ENCODE measurements around the gene RXRA.

RXRA gene

DNA sequence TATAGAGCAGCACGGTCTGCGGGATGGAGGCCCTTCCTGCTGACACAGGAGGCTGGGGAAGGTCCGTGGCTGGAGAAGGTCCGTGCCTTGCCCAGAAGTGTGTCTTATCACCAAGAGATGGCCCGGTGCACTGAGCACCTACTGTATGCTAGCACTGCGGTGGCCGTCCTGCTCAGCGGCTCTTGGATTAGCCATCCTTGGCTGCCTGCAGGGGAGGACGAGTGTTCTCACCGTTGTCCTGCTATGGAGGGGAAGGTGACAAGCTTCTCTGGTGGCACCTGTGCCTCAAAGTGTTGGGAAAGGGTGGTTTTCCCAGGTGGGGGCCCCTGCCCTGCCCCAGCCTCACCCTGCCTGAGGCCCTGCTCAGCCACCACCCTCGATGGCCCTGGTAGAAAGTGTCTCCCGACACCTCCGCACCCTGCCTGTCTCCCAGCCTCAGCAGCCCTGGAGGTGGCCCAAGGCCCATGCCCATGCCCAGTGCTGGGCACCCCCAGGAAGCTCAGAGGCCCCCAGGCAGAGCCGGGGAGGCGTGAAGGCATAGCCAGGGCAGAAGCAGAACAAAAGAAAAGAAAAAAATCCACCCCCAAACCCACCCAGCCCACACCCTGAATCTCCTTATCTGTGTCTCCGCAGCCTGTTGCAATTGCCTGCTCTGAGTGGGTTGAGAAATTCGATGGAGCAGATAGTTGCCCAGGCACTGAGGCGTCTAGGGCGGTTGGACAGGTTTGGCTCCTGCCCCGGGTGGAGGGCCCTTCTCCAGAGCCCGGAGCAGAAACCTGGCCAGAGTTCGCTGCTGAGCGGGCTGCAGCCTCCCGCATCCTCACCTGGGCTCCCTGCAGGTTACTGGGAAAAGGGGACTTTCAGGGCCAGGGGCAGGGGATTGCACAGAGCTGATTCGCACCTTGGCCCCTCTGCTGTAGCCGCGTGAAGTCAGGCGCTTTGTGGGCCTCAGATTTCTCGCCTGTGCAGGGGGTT is 30.5 kb downstream of the RXRA start:
- no peaks in the 10 kb centered on the region for H3K36me3 ChIP-seq (ENCODE audit: control insufficient read depth, insufficient read depth, low read length)
- no peak overlapping the region for H3K4me3 ChIP-seq (ENCODE audit: low read depth, low read length)
- H3K4me1 ChIP-seq (ENCODE audit: control insufficient read depth, insufficient read depth, low read length), result no peaks in the 10 kb centered on the region
- no peaks in the 10 kb centered on the region for H3K27me3 ChIP-seq (ENCODE audit: control insufficient read depth, insufficient read depth, low read length)
- no peak overlapping the region for H3K9ac ChIP-seq (ENCODE audit: low read depth, low read length)
- H3K9me3 ChIP-seq (ENCODE audit: control insufficient read depth, insufficient read depth, low read length), result no peaks in the 10 kb centered on the region

- Histone ChIP-seq H3K4me1 (ENCODE audit: control insufficient read depth, insufficient read depth, low read length) (no peaks in the 10 kb centered on the region), H3K27me3 (ENCODE audit: control insufficient read depth, insufficient read depth, low read length) (no peaks in the 10 kb centered on the region), H3K4me3 (ENCODE audit: low read depth, low read length) (no peak overlapping the region), H3K9me3 (ENCODE audit: control insufficient read depth, insufficient read depth, low read length) (no peaks in the 10 kb centered on the region), H3K36me3 (ENCODE audit: control insufficient read depth, insufficient read depth, low read length) (no peaks in the 10 kb centered on the region), H3K9ac (ENCODE audit: low read depth, low read length) (no peak overlapping the region)
Observed at GRCh38 chr9:134357631-134358025, 31.4 kb downstream of the RXRA start.

DNA sequence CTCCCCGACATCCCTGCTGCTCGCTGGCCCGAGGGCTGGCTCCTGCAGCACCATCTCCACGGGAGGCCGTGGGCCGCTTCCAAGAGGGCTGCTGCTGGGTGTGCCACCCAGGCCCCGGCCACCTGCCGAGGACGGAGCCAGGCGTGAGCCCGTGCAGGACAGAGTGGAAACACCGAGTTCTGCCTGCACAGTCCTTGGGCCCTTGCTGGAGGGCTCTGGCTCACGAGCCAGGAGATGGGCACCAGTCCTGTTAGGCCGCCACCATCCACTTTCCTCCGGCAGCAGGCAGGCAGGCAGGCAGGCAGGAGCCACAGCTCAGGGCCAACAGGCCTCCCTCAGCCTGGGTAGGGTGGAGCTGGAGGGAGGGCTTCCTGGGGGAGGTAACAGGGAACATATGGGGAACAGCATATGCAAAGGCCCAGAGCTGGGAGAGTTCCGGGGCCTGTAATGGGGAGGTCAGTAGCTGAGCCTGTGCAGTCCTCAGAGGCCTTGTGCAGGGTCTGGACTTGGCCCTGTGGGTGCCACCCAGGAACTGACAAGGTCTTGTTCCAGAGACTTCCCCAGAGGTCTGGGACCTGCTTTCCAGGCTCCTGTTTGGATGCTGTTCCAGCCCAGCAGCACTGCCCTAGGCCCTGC is 31.9 kb downstream of the RXRA start:
- Histone ChIP-seq H3K4me1 (ENCODE audit: control insufficient read depth, insufficient read depth, low read length) (no peaks in the 10 kb centered on the region), H3K27me3 (ENCODE audit: control insufficient read depth, insufficient read depth, low read length) (no peaks in the 10 kb centered on the region), H3K9ac (ENCODE audit: low read depth, low read length) (no peak overlapping the region)

GRCh38 chr9:134358662-134359319 is 32.5 kb downstream of the RXRA start:
- H3K27me3 ChIP-seq (ENCODE audit: control insufficient read depth, insufficient read depth, low read length), result no peaks in the 10 kb centered on the region
- H3K9ac ChIP-seq (ENCODE audit: low read depth, low read length), result no peak overlapping the region
- H3K4me3 ChIP-seq (ENCODE audit: low read depth, low read length), result no peak overlapping the region
- no peaks in the 10 kb centered on the region for H3K36me3 ChIP-seq (ENCODE audit: control insufficient read depth, insufficient read depth, low read length)
- H3K9me3 ChIP-seq (ENCODE audit: control insufficient read depth, insufficient read depth, low read length), result no peaks in the 10 kb centered on the region
- no peaks in the 10 kb centered on the region for H3K4me1 ChIP-seq (ENCODE audit: control insufficient read depth, insufficient read depth, low read length)

More for the DNA sequence above, 31.9 kb downstream of the RXRA start:
- Histone ChIP-seq H3K4me3 (ENCODE audit: low read depth, low read length) (no peak overlapping the region), H3K9me3 (ENCODE audit: control insufficient read depth, insufficient read depth, low read length) (no peaks in the 10 kb centered on the region), H3K36me3 (ENCODE audit: control insufficient read depth, insufficient read depth, low read length) (no peaks in the 10 kb centered on the region)

DNA sequence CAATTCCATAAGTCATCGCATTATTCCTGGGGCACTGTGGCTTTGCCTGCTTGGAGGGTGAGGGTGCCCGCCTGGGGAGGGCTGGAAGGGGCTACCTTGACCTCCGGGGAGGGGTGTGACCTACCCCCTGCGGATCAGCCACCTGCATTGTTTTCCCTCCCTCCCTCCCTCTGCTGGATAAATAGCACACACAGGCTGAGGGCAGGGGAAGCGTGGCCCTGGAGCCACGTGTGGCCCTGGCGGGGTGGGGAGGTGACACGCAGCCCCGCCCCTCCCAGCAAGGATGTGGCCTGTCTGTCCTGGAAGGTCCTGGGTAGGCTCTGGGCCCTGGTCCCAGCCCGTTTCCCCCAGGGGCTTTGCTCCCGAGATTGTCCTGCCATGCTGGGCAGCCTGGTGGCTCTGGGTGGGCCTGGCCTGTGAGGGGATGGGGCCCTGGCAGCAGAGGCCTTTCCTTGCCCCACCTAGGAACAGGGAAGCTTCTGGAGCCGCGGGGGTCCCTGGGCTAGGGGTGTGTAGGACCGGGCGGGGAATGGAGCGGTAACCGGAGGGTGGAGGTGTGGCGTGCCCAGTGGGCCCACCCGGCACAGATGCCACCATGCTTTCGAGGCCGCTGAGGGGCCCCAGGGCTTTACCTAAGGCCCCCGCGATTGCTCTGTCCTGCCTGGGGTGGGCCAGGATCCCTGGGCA is 33.4 kb downstream of the RXRA start:
- H3K36me3 ChIP-seq (ENCODE audit: control insufficient read depth, insufficient read depth, low read length), result no peaks in the 10 kb centered on the region
- H3K4me3 ChIP-seq (ENCODE audit: low read depth, low read length), result no peak overlapping the region
- no peaks in the 10 kb centered on the region for H3K27me3 ChIP-seq (ENCODE audit: control insufficient read depth, insufficient read depth, low read length)
- H3K9me3 ChIP-seq (ENCODE audit: control insufficient read depth, insufficient read depth, low read length), result no peaks in the 10 kb centered on the region
- H3K9ac ChIP-seq (ENCODE audit: low read depth, low read length), result no peak overlapping the region
- H3K4me1 ChIP-seq (ENCODE audit: control insufficient read depth, insufficient read depth, low read length), result no peaks in the 10 kb centered on the region

- no peak overlapping the region for H3K4me3 ChIP-seq (ENCODE audit: low read depth, low read length)
- no peak overlapping the region for H3K9ac ChIP-seq (ENCODE audit: low read depth, low read length)
- H3K4me1 ChIP-seq (ENCODE audit: control insufficient read depth, insufficient read depth, low read length), result no peaks in the 10 kb centered on the region
- no peaks in the 10 kb centered on the region for H3K36me3 ChIP-seq (ENCODE audit: control insufficient read depth, insufficient read depth, low read length)
- H3K9me3 ChIP-seq (ENCODE audit: control insufficient read depth, insufficient read depth, low read length), result no peaks in the 10 kb centered on the region
- no peaks in the 10 kb centered on the region for H3K27me3 ChIP-seq (ENCODE audit: control insufficient read depth, insufficient read depth, low read length)
Observed at GRCh38 chr9:134360180-134360759, 34.0 kb downstream of the RXRA start.

- Histone ChIP-seq H3K27me3 (ENCODE audit: control insufficient read depth, insufficient read depth, low read length) (no peaks in the 10 kb centered on the region), H3K9ac (ENCODE audit: low read depth, low read length) (no peak overlapping the region), H3K36me3 (ENCODE audit: control insufficient read depth, insufficient read depth, low read length) (no peaks in the 10 kb centered on the region), H3K9me3 (ENCODE audit: control insufficient read depth, insufficient read depth, low read length) (no peaks in the 10 kb centered on the region), H3K4me1 (ENCODE audit: control insufficient read depth, insufficient read depth, low read length) (no peaks in the 10 kb centered on the region), H3K4me3 (ENCODE audit: low read depth, low read length) (no peak overlapping the region)
Observed at GRCh38 chr9:134360897-134361296, 34.6 kb downstream of the RXRA start.

GRCh38 chr9:134361426-134361825 is 35.2 kb downstream of the RXRA start:
- Histone ChIP-seq H3K4me3 (ENCODE audit: low read depth, low read length) (no peak overlapping the region), H3K9ac (ENCODE audit: low read depth, low read length) (no peak overlapping the region), H3K36me3 (ENCODE audit: control insufficient read depth, insufficient read depth, low read length) (no peaks in the 10 kb centered on the region), H3K27me3 (ENCODE audit: control insufficient read depth, insufficient read depth, low read length) (no peaks in the 10 kb centered on the region), H3K9me3 (ENCODE audit: control insufficient read depth, insufficient read depth, low read length) (no peaks in the 10 kb centered on the region), H3K4me1 (ENCODE audit: control insufficient read depth, insufficient read depth, low read length) (no peaks in the 10 kb centered on the region)

DNA sequence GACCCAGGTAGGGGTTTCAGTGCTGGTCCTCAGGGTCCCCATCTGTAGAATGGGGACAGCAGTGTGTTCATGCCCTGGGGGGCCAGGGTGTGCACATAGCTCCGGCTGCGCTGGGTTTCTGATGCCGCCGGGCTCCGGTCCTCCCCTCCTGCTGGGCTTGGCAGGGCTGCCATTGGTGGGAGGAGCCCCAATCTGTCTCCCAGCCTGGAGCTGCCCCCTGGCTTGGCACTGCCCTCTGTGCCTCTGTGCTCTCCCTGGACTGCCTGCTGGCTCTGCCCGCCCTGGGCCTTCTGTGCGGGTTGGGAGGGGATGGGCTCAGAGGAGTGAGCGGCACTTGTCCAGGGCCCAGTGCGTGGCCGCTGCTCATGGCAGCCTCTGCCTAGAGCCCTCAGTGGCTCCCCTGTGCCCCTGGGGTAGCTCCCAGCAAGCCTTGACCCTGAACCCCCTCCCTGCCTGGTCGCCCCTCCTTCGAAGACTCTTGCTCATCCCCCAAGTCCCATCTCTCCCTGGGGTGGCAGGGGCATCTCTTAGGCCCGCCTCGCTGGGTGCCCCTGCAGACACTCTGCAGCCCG is 35.7 kb downstream of the RXRA start:
- H3K4me1 ChIP-seq (ENCODE audit: control insufficient read depth, insufficient read depth, low read length), result no peaks in the 10 kb centered on the region
- no peak overlapping the region for H3K9ac ChIP-seq (ENCODE audit: low read depth, low read length)
- H3K9me3 ChIP-seq (ENCODE audit: control insufficient read depth, insufficient read depth, low read length), result no peaks in the 10 kb centered on the region
- H3K4me3 ChIP-seq (ENCODE audit: low read depth, low read length), result no peak overlapping the region
- no peaks in the 10 kb centered on the region for H3K36me3 ChIP-seq (ENCODE audit: control insufficient read depth, insufficient read depth, low read length)
- no peaks in the 10 kb centered on the region for H3K27me3 ChIP-seq (ENCODE audit: control insufficient read depth, insufficient read depth, low read length)

DNA sequence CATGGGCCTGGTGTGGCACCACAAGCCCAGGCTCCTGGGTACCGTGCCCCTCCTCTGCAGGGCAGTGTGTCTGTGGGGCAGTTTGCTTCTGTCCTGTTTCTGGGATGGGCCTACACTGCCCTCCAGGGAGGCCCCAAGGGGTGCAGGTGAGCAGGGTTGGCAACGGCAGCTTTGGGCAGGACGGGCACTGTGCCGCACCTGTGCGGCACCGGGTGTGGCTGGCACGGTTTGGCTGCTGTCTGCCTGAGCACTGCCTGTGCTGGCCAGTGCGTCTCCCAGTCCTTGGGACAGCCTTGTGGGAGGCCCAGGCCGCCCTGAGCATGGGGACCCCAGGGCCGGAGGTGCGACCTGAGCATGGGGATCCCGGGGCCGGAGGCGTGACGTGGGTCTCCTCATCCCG is 37.2 kb downstream of the RXRA start:
- Histone ChIP-seq H3K9me3 (ENCODE audit: control insufficient read depth, insufficient read depth, low read length) (no peaks in the 10 kb centered on the region), H3K36me3 (ENCODE audit: control insufficient read depth, insufficient read depth, low read length) (no peaks in the 10 kb centered on the region)

More for the DNA sequence above, 37.2 kb downstream of the RXRA start:
- Histone ChIP-seq H3K4me3 (ENCODE audit: low read depth, low read length) (no peak overlapping the region), H3K4me1 (ENCODE audit: control insufficient read depth, insufficient read depth, low read length) (no peaks in the 10 kb centered on the region), H3K9ac (ENCODE audit: low read depth, low read length) (no peak overlapping the region), H3K27me3 (ENCODE audit: control insufficient read depth, insufficient read depth, low read length) (no peaks in the 10 kb centered on the region)

Measured in iPS-15b (cell line).